ENCODE measurements around the gene PCNX2.

PCNX2 gene

DNA sequence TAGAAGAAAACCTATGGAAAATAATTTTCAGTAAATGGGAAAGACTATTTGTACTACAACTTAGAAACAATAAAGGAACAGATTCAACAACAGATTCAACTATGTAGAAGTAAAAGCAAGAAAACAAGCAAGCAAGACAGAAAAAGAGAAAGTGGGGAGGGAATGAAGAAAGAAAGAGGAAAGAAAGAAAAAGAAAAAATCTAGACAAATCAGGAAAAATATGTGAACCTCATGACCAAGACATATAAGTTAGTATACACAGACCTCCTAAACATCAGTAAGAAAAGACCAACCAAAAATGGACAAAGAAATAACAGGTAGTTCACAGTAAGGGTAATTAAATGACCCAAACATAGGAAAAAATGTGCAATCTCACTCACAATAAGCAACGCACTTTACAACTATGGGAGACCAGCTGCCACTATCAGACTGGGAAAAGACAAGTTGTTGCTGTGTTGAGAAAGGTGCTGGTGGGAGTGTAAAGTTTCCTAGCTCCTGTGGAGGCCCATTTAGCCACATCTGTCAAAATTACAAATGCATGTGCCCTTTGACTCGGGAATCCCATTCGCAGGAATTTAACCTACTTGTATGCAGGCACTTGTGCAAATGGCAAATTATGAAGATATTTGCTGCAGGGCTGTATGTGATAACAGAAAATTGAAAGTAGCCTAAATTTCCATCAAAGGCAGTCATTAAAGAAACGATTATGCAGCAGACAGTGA lies 18.1 kb upstream of the PCNX2 start:
- no peak for DNase-seq

DNA sequence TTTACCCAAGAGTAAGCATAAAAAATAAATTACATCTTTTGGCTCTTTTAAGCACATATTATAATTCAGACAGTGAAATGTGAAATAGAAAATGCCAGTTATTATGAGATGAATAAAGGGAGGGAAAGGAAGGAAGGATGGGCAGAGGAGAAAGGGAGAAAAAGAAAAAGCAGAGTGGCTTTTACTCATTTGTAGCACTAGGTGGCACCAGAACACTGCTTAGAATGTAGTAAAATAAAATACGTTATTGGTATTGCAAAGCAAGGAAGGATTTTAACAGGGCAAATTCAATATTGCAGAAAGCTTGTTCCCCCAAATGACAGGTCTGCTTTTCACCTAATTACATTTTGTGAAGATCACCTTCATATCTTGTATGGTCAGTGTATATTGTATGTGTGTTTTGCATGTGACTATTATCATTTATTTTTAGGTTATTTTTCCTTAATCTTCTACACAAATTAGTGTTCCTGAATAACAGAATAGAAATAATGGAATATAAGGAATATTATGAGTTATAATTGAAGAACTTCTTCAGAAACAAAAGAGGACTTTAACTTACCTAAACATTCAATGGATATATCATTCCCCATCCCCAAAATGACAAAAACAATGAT lies 9.1 kb upstream of the PCNX2 start:
- no peak for DNase-seq

DNA sequence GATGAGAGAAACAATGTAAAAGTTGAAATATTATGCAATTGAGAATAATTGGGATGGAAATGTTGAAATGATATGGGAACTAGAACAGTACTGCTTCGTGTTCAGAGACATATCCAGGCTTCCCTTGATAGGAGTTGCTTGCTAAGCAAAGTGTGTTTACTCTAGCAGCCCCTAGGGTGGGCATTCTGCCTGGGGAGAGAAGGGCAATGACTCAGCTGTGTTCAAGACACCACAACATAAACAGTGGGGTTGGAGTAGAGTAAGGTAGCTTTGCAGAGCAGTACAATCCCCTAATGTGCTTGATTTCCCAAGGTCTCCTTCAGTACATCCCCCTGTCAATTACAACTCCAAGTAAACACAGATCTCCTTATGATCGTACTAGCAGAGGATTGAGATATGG lies 4.8 kb upstream of the PCNX2 start:
- DNase-seq: no peak

DNA sequence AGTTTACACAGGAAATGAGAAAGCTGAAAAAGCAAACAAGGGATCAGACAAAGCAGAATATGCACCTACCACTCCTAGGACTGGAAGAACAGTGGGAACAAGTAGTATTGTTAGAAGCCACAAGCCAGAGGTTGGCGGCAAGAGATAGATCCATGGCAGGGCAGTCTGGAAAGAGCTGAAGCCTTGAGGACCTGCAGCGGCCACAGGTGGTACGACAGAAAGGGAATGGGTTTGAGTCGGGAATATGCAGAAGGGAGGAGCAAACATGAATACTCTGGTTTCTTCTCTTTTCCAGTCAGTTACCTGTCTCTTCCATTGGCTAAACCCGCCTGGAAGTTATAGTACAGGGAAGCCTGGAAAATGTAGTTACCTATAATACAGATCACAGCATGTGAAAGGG lies 3.9 kb upstream of the PCNX2 start:
- DNase-seq: no peak

DNA sequence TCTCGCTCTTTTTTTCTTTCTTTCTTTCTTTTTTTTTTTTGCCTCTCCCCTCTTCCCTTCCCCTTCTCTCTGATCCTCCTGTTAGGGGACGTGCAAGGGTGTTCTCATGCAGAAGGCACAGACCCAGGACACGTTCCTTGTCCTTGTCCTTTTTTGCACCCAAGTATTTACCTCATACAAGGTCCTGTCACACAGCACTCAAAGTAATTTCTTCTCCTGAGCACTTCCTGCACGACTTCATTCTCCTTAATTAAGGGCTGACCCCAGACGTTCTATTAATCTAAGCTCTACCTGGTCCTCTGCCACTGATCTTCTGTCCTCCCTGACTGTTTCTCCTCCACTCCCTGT lies 424 bp upstream of the PCNX2 start:
- no peak for DNase-seq

DNA sequence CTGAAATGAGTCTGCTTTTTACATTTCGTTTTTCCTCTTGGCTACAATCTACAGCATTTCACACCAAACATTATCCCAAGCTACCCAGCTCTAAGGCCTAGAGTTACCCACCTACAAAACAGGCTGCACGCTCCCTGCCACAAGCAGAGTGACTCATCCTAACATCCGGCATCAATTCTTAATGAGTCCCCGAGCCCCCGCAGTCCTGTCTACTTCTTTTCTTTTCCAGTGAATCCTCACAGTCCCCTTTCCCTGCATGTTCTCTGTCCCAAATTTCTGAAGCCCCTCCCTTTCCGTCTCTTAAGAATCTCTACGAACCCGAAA lies 650 bp downstream of the PCNX2 start:
- DNase-seq: peak; percentile 19 to 43

DNA sequence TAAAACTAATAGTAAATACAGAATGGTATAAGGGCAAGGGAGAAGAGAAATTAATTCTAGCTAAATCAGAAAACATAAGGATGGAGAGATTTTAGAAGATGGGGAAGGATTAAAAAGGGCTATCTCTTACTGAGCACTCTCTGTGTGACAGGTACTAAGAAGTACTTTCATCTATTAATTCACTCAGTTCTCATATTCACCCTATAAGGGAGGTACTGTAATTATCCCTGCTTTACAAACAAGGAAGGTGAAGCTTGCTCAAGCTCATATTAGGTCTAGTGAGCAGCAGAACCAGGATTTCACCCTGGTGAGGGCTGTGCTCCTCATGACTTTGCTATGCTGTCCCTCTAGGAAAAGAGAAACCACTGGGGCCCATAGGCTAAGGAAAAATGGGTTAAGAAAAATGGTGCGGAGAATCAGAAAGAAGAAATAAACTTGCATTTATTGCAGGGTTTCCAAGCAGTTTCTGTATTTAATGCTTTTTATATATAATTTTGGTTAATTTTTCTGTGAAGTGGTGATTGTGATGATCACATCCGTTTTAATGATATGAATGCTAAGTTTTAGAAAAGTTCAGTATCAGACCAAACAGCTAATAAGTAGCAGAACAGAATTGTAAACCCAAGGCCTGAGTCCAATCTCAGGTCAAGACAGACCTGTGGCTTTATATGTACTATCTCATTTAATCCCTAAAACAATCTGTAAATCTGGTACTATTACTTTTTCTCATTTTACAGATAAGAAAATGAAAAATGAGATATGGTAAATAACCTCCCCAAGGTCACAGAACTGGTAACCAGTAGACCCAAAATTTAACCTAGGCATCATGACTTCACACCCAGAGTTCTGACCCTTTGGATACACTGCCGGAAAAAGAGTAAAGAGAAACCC lies 1.7 kb downstream of the PCNX2 start:
- no peak for DNase-seq

DNA sequence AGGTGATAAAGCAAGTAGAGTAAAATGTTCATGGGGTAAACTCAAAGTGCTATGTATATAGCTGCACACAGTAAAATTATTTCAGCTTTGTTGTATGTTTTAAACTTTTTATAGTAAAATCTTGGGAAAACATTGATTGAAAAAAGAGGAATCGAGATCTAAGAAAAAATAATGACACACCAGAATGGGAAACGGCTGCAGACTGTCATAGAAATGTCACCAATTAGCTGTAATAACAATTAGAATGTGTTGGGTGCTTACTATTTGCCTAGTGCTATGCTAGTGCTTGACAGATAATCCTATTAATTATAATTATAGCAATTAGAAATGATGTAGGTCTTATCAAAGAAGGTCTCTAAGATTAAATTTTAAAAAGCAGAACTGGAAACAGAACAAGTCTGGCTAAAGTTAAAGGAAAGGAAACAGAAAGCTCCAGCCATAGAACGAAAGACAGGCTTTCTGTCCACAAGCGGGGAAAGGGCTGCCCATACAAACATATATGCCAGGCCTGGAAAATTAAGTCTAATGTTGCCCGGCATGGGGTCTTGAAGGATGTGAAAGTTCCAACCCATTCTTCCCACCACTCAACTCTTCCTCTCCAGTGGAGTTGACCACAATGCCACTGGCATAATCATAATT lies 5.0 kb downstream of the PCNX2 start:
- DNase-seq: no peak

DNA sequence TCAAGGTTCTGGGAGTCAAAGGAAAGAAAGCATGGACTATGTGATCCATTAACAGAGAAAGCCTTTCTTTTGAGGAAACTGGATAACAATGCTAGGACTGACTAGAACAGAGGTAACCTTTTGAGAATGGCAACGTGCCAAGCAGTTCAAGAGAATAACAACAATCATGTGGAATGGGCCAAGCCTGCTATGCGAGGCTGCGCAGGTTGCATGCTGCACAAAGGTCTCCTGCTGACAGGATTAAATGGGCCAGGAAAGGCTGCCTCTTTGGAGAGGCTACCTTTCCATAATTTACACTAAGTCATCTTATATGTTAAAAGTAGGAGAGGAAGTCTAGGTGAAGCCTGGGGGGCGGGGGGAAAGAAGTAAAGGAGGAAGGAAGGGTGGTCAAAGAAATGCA lies 5.8 kb downstream of the PCNX2 start:
- DNase-seq: no peak

DNA sequence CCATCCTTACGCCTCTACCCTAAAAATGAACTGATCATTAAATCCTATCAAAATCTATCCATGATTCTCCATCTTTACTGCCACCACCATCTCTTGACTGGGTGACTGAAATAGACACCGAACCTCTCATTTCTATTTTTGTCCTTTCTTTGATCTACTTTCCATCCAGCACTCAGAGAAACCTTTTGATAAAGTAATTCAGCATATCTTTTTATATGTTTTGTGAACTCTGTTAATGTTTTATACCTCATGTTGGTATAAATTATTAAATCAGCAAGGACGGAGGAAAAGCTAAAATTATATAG lies 13.0 kb downstream of the PCNX2 start:
- no peak for DNase-seq

DNA sequence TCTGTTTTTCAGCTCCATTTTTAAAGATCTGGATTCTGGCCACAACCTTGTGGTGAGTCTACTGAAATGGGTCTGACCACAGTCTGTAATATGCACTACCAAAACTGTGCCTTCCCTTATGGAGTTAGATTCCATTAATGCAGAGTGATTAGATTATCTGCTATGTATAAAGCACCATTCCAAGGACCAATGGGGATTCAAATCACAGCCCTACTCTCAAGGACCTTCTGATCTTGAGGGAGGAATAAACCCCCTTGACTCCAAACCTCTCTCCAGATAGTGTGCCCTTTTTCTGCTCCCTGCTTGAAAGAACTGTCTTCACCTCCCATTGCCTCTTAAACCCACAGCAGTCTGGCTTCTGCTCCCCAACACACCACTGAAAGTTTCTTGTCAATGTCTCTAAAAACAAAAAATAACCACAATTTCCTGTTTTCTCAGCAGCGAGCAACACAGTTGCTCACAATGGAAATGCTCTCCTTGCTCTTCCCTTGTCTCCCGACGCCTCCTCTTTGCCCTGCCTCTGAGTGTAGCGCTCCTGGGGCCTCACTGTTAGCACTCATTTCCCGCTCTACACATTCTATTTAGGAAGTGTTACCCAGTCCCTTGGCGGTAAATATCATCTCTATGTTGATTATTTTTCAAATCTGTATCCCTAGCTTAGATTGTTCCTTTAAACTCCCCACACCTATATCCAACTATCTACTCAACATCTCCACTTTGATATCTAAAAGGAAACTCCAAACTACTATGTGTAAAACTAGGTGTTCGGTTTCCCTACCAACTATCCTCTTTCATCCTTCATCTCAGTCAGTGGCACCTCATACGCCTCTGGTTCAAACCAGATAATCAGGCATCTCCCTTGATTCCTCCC lies 13.6 kb downstream of the PCNX2 start:
- DNase-seq: no peak

DNA sequence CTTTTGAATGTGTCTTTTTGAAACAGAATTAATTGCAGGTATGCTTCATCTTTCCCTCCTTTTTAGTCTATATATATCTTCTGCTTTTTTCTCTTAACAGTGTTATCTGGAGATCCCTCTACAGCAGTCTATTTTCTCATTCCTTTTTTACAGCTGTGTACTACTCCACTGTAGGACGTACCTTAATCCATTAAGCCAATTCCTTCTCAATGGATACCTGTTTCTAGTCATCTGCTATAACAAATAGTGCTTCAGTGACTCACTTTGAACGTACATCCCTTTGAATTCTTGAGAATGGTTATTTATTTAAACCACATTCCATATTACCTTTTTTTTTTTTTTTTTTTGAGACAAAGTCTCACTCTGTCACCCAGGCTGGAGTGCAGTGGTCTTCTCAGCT lies 15.6 kb downstream of the PCNX2 start:
- no peak for DNase-seq

DNA sequence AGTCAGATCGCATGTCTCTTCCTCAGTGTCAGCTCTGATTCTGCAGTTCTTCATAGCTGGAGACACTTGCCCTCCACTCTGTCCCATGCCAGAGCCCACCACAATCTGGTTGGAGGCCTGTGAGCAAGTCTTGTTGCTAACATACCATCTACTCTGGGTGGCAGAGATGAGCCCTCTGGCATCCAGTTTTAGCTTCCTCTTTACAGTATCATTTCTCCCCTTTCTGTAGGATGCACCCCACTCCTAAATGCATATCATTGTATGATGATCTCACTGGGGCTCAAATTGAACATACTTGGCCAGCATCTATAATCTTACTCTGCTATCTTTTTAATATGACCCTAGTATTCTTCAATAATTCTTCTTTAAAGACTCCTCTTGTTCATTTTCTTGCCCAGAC lies 16.9 kb downstream of the PCNX2 start:
- DNase-seq: no peak

DNA sequence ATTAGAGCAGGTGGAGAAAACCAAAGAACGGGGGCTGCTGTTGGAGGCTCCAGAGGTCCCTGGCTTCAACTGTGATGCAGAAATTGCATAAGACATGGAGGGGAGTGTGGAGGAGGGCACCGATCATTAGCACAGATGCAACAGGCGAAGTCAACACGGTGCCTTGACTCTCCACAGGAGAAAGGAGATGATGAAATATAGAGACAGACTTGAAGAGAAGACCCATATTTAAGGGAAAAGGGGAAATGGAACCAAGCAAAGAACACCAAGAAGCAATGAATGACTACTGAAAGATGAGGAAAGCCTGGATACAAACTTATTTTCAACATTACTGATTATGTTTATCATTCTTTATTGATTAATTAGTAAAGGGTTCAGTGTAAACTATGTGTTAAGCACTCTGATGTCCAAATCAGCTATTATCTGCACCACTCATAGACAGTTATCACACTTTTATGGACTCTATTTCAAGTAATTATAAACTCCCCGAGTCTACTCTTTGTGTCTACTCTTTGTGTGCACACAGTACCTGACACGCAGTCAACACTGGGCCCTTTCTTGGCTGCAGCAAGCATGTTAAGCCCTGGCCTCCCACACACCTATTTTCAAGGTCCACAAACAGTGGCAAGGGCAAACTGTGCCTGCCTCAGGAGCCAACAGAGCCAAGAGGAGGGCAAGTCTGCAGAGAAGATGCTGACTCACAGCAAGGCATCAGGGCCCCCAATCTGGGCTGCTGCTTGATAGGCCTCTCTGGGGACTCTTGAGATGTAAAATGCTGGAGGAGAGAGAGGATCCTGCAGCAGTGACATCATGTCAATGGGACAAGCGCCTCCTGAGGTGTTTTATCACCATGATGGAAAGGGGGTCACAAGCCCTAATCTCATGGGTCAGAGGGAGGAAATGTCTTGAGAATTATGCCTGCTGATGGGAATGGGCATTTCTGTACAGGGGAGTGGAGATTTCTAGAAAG lies 17.6 kb downstream of the PCNX2 start:
- DNase-seq: no peak

DNA sequence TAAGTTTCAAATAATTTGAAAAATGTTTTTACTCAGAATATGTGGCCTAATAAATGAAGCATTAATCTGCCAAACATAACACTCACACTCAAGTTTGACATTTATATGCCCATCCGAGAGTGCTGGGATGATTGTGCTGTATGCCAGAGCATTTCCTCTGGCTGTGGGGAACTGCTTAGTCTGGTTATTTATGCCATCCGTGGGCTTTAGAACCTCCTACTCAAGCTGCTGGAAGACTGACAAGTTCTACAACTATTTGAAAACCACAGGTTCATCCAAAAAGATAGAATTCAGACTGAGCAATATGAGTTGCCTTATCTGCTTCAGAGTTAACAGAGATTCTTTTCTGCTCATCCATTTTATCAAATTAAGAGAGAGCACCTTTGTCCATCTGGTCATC lies 25.9 kb downstream of the PCNX2 start:
- DNase-seq: no peak

DNA sequence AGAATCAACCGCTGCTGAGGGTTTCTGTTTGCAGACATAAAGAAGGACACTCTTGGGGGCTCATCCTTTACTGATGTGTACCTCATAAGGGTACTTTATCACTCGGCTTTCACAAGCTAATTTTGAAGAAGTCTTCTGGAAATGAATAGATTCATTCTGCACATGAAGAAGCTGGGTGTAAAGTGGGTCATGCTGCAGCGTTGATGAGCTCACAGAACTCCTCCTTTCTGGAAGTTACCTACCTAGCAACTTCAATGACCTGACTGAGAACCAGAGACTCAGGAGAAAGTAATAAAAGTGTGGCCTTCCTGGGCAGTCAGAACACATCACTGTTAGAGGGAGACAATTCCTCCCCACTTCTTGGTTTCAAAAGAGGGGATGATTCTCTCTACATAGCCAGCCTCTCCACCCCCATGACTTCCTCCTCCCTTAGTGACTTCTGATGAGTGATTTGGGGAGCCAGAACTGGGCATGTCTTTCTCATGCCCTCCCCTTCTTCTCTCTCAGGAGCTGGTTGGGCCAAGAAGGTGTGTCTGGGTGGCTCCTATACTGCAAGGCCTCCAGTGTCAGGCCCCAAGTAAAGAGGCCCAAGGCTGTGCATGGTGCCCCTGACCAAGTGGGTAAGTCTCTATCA lies 27.0 kb downstream of the PCNX2 start:
- no peak for DNase-seq

DNA sequence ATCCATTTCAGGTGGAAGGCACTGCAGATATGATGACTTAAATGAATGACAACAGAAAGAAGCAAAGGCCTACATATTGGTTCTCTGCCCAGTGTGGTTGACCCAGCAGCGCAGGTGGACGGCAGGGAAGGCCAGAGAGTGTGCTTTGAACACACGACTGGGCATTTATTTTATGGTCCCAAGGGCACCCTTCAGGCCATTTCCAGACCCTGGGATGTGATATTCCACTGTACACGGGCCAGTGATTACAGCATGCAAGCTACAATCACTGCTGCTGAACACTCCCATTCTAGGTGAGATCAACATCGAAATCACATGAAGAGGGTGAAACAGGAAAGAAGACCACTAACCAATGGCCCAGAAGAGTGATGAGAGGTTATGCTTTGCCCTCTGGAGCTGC lies 33.8 kb downstream of the PCNX2 start:
- no peak for DNase-seq

DNA sequence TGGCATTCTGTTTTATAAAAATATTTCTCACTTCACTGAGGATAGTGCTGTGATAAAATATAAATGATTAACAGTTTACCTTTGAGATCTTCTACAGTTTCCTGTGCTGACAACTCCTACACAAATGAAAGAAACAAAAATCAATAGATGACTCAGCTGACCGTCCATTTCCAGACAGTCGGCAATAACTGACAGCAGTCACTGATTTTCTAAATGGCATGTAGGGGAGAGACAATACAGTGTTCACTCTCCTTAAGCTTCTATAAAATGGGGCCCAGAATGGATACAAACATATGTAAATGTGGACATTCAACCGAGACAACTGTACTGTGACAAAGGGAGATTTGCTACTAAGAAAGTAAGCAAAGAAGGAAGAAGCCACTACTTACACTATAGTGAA lies 34.3 kb downstream of the PCNX2 start:
- DNase-seq: no peak

DNA sequence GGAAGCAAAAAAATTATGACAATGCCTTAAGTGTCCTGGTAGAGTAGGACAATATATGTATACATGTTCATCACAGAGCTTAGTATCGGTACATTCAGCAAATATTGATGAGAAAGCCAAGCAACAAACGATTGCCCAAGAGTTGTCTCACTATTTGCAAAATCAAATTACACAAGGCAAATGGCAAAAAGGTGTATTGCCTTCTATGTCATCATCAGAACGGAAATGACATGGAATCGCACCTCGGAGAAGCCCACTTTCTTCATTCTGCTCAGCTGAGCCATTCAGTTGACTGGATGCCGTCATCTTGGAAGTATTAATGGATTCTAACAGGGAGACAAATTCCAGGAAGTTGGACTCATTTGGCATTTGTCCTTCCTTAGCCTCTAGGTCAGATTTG lies 37.7 kb downstream of the PCNX2 start:
- DNase-seq: no peak

DNA sequence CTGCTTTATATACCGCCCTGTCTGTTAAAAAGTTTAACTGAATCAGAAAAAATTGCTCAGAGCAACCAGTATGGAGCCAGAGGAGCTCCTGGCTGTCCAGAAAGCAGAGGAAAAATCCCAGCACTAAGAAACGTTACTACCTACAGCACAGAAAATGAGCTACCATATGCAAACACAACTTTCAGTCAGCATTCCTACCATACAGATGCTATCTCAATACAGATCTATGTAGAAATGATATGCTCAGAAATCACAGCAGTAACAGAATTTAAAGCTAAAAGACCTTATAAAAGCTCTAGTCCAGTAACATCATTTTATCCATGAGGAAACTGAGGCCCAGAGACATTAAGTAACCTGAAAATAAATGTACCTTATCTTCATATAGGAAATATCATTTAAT lies 38.7 kb downstream of the PCNX2 start:
- no peak for DNase-seq

DNA sequence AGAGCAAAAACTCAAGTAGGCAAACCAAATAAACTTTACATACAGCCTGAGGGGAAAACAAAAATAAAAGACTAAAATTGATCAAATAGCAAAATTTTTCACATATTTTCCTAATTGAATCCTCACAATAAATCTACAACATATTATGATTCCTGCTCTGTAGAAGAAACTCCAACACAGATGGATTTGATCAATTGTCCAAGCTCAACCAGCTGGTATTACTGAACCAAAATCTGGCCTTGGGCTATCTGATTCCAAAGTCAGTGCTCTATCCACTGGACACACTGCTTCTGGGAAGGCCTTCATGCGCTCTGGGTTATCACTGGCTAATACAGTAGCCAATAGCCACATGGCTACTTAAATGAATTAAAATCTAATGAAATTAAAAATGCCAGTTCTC lies 39.3 kb downstream of the PCNX2 start:
- no peak for DNase-seq

All from stimulated activated CD4-positive, alpha-beta T cell treated with anti-CD3 and anti-CD28 coated beads, Interleukin-4, amount 100 ng/mL, for 4 hours (primary cell).